GM18498 (cell line): ENCODE measurements around the gene TIMELESS.
A peak's percentile ranks its signal among the peaks of the same experiment; 100 is the strongest.
"Not testable (repeated sequence)": the region's sequence is repeated elsewhere in the genome, so short reads cannot be mapped to it uniquely, and the experiment has no call there.

Experiments used
- ATAC-seq: cut with Tn5 transposase; IDR thresholded peaks from one replicate; pipeline ENCODE4 v1.9.1; 2021; ENCODE audit warnings: mild to moderate bottlenecking, moderate library complexity; ENCODE audit not compliant: unreplicated experiment

Gene TIMELESS

DNA sequence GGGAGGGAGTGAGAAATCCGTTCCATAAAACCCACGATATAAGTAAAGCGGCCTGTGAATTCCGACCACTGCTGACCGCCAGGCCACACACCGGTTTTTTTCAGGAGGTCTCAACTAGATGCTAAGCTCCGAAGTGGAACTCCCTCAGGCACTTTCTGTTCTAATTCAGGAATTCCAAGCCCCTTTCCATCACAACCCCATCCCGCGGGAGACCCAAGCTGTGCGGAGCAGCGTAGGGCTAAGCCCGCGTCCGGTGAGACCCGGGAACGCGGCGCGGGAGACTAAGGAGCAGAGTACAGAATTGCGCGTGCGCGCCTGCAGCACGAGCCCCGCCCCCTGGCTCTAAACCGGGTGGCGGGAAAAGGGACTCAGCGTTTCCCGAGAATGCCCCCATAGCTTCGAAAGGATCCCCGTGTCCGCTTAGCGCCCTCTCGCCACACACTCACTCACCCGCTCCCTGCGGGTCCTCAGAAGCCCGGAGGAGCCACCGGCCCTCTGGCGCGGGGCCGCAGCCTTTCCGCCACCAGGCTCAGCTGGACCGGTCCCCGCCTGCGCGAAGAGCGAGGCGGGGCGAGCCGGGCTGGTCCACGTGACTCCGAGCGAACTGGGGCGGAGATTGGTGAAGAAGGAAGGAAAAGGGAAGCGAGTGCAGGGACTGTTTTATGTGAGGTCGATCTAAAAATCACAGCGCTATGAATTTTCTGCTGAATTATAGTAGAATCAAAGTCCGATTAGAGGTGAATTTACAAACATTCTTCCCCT, at the start of gene TIMELESS:
TIMELESS (minus strand) TSS at position 567 of the 762 bp plus-strand sequence. CDS start 15,256 bp downstream, outside the sequence.
- ATAC-seq = peak; percentile 94

GRCh38 chr12:56498126-56498902, 49.1 kb upstream of the TIMELESS start:
- ATAC-seq = not testable (repeated sequence)

GRCh38 chr12:56496704-56497103, 47.5 kb upstream of the TIMELESS start:
- ATAC-seq = not testable (repeated sequence)

GRCh38 chr12:56494481-56494880, 45.3 kb upstream of the TIMELESS start:
- ATAC-seq = not testable (repeated sequence)

DNA sequence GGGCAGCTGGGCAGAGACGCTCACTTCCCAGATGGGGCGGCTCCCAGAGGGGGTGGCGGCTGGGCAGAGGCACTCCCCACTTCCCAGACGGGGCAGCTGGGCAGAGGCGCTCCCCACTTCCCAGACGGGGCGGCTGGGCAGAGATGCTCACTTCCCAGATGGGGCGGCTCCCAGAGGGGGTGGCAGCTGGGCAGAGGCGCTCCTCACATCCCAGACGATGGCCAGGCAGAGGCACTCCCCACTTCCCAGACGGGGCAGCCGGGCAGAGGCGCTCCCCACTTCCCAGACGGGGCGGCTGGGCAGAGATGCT, 44.8 kb upstream of the TIMELESS start:
- ATAC-seq = not testable (repeated sequence)

DNA sequence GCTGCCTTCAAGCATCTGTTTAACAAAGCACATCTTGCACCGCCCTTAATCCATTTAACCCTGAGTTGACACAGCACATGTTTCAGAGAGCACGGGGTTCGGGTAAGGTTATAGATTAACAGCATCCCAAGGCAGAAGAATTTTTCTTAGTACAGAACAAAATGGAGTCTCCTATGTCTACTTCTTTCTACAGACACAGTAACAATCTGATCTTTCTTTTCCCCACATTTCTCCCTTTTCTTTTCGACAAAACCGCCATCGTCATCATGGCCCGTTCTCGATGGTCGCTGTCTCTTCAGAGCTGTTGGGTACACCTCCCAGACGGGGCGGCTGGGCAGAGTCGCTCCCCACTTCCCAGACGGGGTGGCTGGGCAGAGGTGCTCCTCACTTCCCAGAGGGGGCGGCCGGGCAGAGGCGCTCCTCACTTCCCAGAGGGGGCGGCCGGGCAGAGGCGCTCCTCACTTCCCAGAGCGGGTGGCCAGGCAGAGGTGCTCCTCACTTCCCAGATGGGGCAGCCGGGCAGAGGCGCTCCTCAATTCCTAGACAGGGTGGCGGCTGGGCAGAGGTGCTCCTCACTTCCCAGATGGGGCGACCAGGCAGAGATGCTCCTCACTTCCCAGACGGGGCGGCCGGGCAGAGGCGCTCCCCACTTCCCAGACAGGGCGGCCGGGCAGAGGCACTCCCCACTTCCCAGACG, 44.3 kb upstream of the TIMELESS start:
- ATAC-seq = not testable (repeated sequence)

- ATAC-seq = no peak
These were observed 41.1 kb upstream of the TIMELESS start for GRCh38 chr12:56490360-56490759.

- ATAC-seq = peak; percentile 96
These were observed 39.1 kb upstream of the TIMELESS start, which contains the start of gene GLS2 for GRCh38 chr12:56488041-56488955. Gene GLS2 (minus strand): TSS chr12:56488161. CDS start chr12:56488118, 43 bp downstream.

DNA sequence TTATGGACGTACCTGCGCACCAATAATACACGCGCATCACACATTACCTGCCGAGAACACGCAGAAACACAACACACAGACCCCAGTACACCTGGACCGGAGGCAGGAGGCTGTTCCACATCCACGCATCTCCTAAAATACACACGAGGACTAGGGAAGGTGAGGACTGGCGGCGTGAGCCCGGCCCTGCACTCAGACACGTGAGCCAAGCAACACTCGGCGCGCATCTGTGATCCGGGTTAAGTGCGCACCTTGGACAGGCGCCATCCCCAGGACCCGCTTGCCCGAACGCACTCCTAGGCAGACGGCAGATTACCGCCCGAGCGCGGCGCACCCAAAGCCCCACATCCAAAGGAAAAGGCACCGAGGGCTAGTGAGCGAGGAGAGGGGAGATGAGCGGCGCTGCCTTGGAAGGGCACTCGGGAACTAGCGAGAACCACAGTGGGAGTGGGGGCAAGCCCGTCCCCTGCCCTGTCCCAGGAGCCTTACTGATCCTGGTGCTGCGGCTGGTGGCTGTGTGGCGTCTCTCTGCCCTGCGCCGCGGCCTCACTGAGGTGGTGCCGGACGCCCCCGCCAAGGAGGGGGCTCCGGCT, 38.3 kb upstream of the TIMELESS start:
- peak; percentile 24 for ATAC-seq

DNA sequence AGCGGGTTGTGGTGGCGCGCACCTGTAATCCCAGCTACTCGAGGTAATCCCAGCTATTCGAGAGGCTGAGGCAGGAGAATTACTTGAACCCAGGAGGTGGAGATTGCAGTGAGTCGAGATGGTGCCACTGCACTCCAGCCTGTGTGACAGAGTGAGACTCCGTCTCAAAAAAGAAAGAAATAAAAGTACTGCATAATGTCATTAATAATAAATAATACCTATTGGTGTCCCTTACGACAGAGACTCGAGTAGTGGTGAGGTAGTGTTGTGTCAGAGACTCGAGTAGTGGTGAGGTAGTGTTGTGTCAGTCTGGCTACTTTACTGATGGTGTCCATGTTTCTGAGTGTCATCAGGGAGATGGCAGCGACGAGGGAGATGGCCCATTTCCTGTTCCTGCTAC, 37.5 kb upstream of the TIMELESS start:
- ATAC-seq = no peak

DNA sequence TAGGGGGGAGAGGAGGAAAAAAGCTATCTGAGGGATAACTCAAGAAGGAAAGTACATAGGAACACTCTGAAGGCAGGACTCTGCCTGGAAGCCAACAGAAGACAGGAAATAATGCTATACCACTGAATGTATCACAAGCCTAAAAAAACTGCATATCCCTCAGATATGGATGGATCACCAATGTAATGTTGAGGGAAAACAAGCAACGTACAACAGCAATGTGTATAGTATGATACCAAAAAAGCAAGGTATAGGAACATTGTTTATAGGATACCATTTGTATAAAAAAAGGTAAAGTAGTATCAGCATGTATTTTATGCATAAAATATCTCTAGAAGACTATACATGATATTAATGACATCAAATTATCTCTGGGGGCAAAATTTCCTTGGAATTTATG, 35.3 kb upstream of the TIMELESS start:
- no peak for ATAC-seq

GRCh38 chr12:56479625-56480024, 30.4 kb upstream of the TIMELESS start:
- no peak for ATAC-seq

DNA sequence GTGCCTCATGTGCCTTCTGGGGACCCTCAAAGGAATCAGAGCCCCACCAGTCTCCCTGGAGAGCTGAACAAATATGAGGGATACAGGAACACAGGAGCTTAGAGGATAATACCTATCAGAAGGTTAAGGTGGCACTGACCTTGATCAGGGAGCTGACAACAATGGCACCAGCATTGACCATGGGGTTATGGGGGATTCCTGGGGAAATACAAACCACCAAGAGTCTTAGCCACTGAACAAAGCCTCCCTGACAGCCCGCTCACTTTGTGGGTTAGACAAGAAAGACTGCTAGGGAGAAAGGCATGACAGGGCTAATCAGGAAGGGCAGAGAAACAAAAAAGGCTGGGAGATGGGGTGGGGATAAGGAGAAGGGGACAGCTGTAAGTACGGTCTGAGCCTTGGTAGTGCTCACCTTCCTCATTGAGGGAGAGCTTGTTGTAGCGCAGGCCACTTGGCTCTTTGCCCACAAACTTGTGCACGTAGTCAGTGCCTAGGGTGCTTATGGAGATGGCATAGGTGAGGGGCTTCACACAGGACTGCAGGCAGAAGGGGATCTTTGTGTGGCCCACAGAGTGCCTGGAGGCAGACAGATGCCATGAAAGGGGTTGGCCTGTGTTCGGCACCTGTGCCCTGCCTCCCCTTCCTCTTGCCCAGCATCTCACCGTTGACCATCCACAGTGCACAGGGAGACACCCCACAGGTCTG, 28.4 kb upstream of the TIMELESS start:
- ATAC-seq = no peak

- ATAC-seq = no peak
These were observed 27.8 kb upstream of the TIMELESS start for GRCh38 chr12:56476972-56477432.

DNA sequence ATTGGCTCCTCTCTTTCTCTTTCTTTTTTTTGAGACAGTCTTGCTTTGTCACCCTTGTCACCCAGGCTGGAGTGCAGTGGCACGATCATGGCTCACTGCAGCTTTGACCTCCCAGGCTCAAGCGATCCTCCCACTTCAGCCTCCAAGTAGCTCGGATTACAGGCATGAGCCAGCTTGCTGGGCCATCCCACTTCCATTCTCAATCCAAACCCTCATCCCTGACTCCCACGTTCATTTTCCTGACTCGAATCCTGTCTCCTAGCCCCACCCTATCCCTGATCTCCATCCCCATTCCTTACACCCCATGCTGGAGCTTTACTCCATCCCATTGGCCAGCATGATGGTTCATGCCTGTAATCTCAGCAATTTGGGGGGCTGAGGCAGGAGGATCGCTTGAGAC, 26.9 kb upstream of the TIMELESS start:
- no peak for ATAC-seq

DNA sequence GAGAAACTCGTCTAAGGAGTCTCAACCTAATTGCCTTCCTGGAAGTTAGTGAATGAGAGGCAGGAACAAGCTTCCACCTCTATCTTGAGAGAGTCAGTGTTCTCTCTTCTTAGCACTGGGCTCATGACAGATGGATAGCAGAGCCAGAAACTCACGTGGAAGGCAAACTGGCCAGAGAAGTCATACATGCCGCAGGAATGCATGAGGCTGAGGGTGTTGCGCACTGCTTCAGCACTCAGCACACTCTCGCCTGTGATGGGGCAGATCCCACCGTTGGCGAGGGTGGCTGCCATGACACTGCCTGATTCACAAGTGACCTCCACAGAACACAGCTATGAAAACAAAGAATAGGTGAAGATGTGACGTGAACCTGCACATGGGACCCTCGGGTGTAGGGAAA, 25.2 kb upstream of the TIMELESS start:
- no peak for ATAC-seq

DNA sequence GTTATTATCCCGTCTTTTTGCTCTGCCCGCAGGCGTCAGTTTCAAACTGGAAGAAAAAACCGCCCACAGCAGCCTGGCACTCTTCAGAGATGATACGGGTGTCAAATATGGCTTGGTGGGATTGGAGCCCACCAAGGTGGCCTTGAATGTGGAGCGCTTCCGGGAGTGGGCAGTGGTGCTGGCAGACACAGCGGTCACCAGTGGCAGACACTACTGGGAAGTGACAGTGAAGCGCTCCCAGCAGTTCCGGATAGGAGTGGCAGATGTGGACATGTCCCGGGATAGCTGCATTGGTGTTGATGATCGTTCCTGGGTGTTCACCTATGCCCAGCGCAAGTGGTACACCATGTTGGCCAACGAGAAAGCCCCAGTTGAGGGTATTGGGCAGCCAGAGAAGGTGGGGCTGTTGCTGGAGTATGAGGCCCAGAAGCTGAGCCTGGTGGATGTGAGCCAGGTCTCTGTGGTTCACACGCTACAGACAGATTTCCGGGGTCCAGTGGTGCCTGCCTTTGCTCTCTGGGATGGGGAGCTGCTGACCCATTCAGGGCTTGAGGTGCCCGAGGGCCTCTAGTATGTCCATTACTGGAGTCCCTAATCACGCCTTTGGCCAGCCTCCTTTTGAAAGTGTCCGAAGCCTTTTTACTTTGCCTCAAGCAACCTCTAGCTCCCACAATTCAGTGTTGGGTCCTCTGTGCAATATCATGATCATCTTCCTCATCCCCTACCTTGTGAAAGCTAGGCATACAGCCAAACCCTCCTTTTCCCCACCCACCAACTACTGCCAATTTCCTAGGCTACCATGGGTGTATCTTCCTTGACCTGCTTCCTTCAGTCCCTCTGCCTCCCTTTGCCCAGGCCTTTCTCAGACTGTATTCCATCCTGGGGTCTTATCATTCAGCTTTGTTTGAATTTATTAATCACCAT, 20.0 kb upstream of the TIMELESS start:
- ATAC-seq = no peak
